GM18508 (cell line): ENCODE data around the gene SLC9C2.
"Not testable (repeated sequence)": the region's sequence is repeated elsewhere in the genome, so short reads cannot be mapped to it uniquely, and the experiment has no call there.

Experiments used
- ATAC-seq: cut with Tn5 transposase; IDR thresholded peaks from one replicate; pipeline ENCODE4 v1.9.1; 2021; ENCODE audit warnings: moderate number of reproducible peaks; ENCODE audit not compliant: insufficient read depth, unreplicated experiment

SLC9C2 gene

DNA sequence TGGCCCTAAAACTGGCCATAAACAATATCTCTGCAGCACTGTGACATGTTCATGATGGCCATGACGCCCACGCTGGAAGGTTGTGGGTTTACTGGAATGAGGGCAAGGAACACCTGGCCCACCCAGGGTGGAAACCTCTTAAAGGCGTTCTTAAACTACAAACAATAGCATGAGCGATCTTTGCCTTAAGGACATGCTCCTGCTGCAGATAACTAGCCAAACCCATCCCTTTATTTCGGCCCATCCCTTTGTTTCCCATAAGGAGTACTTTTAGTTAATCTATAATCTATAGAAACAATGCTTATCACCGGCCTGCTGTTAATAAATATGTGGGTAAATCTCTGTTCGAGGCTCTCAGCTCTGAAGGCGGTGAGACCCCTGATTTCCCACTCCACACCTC, 109.7 kb downstream of the SLC9C2 start:
- not testable (repeated sequence) for ATAC-seq

- ATAC-seq = no peak
Observed at GRCh38 chr1:173491508-173491907, 111.4 kb downstream of the SLC9C2 start.

- no peak for ATAC-seq
Observed at GRCh38 chr1:173489929-173490328, 112.9 kb downstream of the SLC9C2 start.

GRCh38 chr1:173489149-173489600, 113.7 kb downstream of the SLC9C2 start:
- no peak for ATAC-seq

GRCh38 chr1:173488001-173488400, 114.9 kb downstream of the SLC9C2 start:
- ATAC-seq = no peak

DNA sequence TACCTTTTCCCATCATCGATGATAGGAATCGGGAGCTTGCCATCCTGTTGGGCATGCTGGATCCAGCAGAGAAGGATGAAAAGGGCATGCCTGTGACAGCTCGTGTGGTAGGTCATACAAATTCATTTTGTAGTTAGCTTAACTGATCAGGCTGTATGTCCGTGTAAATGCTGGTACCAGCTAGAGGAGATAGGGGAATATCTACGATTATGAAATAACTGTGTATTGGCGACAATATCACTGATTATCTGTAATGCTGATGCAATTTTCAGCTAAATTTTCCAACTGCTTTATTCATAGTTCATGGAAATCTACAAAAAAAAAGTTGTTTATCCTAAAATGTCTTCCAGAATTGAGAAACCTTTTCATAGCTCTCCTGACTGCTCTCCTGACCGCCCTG, 117.5 kb downstream of the SLC9C2 start:
- ATAC-seq = no peak

- no peak for ATAC-seq
Observed at GRCh38 chr1:173484276-173484675, 118.6 kb downstream of the SLC9C2 start.

DNA sequence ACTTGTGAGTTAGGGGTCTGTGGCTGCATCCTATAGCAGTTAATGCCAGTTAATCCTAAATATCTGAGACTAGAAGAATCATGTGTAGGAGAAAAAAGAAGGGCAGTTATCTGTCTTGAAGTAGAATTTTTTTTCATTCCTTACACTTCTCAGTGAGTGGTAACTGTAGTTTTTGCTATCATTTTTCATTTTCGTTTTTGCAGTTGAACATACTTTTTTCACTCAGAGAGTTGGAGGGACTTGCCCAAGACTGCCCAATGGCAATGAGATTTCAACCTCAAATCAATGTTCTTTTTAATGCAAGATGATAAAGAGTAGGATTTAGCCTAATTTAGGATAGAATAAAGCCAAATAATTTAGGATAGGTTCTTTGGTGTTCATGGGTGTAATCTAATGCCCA, 120.2 kb downstream of the SLC9C2 start:
- no peak for ATAC-seq

DNA sequence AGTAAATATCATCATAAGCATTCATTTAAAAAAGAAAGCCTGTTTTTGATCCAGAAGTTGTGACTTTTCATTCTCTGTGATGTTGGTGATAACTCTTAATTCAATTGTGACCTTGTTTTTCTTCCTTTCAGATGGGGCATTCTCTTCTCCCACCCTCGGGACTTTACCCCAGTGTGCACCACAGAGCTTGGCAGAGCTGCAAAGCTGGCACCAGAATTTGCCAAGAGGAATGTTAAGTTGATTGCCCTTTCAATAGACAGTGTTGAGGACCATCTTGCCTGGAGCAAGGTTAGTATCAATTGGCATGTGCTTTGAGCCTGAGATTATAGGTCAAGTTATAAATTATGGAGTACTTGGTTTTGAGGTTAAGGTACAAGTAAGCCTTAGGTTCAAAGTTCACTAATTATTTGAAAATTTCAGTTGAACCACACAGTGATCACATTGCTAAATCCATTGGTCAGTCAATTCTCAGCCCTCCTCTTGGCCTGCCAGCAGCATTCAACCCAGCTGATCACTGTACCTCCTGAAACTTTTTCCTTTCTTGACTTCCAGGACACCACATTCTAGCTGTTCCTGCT, 121.6 kb downstream of the SLC9C2 start:
- no peak for ATAC-seq

DNA sequence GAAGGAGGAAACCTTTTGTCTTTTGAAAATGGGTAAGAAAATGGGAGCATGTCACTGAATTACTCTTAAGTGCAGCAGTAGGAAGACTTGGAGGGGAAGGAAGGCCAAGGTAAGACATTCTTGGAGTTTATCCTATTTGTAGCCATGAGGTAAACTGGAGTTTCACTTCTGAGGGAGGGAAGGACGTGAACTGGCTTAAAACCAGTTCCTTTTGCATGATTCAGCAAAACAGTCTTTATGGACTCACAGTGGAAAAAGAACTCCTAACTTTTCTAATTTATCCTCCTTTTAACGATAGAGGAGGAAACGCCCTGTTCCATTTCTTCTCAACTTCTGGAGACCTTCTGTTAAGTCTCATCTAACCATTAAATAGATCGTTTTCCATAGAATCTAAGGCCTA, 123.2 kb downstream of the SLC9C2 start:
- no peak for ATAC-seq

GRCh38 chr1:173478094-173478674, 124.7 kb downstream of the SLC9C2 start:
- ATAC-seq = no peak

DNA sequence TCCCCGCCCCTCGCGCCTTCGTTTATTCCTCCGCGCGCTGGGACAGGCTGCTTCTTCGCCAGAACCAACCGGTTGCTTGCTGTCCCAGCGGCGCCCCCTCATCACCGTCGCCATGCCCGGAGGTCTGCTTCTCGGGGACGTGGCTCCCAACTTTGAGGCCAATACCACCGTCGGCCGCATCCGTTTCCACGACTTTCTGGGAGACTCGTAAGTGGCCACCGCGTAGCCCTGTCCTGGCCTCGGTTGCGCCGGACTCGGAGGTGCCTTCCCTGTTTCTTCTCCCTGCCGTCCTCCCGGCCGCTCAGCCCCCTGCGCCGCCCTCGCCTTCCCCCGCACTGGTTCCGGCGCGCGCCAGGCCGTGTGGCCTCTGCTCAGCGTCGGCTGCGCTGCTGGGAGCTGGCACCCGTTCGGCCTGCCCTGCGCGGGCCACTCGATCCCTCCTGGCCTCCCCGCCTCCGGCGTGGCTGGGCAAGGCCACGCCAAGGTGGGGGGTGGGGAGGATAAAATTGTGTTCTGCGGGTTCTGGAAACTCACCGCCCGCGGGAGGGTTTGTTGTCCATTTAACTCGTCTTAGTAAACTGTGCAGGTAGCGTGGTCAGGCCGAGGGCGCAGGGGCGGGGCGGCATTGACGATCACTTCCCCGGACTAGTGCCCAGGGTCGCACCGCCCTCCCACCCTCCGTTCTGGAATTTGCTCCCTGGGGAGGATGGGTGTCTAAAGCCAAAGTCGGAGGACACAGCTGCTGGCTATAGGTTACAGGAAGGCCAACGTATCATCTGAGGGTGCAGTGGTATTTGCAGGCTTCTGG, 125.4 kb downstream of the SLC9C2 start, which contains the start of gene PRDX6:
TSS of gene PRDX6 (plus strand) at position 50 of the 808 bp plus-strand sequence. CDS start at position 113, 63 bp downstream.
- peak; percentile 18 for ATAC-seq

DNA sequence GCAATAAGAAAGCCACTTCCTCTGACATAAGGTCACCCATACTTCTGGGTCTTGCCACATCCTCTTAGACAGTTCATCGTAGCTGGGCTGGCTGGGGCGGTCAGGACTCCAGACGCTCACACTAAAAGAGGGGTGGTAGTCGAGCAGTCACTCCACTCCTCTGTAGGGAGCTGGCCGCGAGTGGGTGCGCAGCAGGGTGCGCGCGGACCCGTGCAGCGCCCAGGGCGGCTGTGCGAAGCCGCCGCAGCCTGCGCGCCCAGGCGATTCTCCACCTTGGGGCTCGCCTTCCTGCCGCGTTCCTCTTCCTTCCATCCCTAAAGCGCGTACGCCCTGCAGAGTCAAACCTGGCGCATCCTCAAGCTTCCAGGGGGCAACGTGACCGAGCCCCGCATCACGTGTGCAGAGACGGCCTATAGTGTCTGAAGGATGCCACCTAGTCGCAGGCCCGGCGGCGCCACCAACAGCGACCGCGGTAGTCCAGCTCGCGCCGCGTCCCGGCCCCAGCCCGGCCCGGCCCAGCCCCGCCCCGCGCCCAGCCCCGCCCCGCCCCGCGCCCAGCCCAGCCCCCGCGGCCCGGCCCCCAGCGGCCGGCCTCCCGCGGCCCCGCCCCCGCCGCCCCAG, 126.1 kb downstream of the SLC9C2 start:
- ATAC-seq = peak; percentile 79

GRCh38 chr1:173476197-173476664, 126.6 kb downstream of the SLC9C2 start:
- ATAC-seq = no peak

DNA sequence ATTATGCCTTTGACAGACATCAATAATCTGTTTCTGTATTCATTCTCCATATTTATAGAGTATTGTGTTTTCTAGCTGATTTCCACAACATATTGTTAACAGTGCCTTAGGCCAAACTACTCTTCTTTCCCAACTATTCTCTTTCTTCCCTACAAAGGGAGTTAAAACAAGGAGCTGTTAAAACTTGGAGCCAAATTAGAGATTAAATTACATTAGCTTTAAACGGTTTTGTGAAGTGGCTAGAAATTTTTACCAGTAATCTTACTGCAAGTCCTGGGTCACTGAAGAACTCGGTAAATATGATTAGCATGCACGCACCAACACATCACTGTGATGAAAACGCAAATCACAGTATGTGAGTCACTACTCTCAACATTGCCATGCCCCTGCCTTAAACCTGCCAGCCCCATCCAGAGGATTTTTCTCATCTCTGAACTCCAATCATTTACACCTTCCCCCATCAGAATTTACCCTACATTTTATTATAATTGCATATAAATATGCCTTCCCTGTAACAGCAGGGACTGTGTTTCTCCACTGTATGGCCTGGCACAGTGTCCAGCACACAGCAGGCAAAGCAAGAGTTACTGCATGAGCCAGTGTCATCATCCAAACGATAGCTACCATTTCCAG, 127.2 kb downstream of the SLC9C2 start:
- ATAC-seq = no peak

DNA sequence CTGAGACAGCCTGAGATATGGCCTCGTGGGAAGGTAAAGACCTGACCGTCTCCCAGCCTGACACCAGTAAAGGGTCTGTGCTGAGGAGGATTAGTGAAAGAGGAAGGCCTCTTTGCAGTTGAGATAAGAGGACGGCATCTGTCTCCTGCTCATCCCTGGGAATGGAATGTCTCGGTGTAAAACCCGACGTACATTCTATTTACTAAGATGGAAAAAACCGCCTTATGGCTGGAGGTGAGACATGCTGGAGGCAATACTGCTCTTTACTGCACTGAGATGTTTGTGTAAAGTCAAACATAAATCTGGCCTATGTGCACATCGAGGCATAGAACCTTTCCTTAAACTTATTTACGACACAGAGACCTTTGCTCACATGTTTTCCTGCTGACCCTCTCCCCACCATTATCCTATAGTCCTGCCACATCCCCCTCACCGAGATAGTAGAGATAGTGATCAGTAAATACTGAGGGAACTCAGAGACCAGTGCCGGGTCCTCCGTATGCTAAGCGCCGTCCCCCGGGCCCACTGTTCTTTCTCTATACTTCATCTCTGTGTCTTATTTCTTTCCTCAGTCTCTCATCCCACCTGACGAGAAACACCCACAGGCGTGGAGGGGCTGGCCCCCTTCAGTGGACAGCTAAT, 128.0 kb downstream of the SLC9C2 start:
- ATAC-seq = not testable (repeated sequence)

DNA sequence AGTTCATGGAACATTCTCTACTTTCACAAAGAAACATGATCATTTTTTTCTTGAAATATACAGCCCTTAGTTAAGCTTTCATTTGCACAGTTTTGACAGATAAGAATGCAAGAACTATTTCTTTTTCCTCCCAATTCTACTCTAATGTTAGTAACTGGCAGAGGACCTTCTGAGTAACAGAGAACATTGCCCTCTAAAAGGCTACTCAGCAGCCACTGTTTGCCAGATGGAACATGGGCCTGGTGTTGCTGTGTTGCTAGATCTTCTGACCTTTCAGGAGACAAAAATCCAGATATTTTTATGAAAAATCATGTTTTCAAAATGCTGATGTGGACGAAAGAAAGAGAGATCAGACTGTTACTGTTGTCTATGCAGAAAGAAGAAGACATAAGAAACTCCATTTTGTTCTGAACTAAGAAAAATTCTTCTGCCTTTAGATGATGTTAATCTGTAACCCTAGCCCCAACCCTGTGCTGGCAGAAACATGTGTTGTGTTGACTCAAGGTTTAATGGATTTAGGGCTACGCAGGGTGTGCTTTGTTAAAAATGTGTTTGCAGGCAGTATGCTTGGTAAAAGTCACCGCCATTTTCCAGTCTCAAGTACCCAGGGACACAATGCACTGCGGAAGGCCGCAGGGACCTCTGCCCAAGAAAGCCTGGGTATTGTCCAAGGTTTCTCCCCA, 128.6 kb downstream of the SLC9C2 start:
- no peak for ATAC-seq

GRCh38 chr1:173473599-173474011, 129.3 kb downstream of the SLC9C2 start:
- no peak for ATAC-seq

DNA sequence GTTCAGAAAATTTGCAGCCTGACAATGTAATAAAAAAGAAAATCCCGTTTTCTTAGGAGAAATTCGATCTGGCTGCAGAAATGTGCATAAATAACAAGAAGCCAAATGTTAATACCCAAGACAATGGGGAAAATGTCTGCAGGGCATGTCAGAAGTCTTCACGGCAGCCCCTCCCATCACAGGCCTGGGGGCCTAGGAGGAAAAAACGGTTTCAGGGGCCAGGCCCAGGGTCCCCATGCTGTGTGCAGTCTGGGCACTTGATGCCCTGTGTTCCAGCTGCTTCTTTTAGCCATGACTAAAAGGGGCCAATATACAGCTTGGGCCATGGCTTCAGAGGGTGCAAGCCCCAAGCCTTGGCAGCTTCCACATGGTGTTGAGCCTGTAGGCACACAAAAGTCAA, 132.3 kb downstream of the SLC9C2 start:
- ATAC-seq = no peak
